ENCODE results near the gene MYPN.
"Not testable (repeated sequence)": the region's sequence is repeated elsewhere in the genome, so short reads cannot be mapped to it uniquely, and the experiment has no call there.

The MYPN gene

GRCh38 chr10:68135922-68136792 lies 26.9 kb downstream of the MYPN start:
- DNase-seq: no peak

GRCh38 chr10:68137171-68137570 lies 27.9 kb downstream of the MYPN start:
- DNase-seq: no peak

- DNase-seq: no peak
These were observed 29.2 kb downstream of the MYPN start for GRCh38 chr10:68138526-68138925.

GRCh38 chr10:68139448-68140272 lies 30.4 kb downstream of the MYPN start:
- DNase-seq: no peak

- no peak for DNase-seq
These were observed 33.5 kb downstream of the MYPN start for GRCh38 chr10:68142761-68143160.

GRCh38 chr10:68144709-68145108 lies 35.4 kb downstream of the MYPN start:
- DNase-seq: no peak

- DNase-seq: no peak
These were observed 36.4 kb downstream of the MYPN start for GRCh38 chr10:68145705-68146104.

GRCh38 chr10:68146133-68146532 lies 36.8 kb downstream of the MYPN start:
- DNase-seq: no peak

GRCh38 chr10:68151453-68151852 lies 42.2 kb downstream of the MYPN start:
- DNase-seq: no peak

- no peak for DNase-seq
These were observed 44.4 kb downstream of the MYPN start for GRCh38 chr10:68153473-68154210.

GRCh38 chr10:68154211-68154497 lies 44.9 kb downstream of the MYPN start:
- DNase-seq: no peak

- DNase-seq: no peak
These were observed 46.4 kb downstream of the MYPN start for GRCh38 chr10:68155615-68156210.

GRCh38 chr10:68156373-68157185 lies 47.3 kb downstream of the MYPN start:
- peak; percentile 72 for DNase-seq

- DNase-seq: not testable (repeated sequence)
These were observed 48.2 kb downstream of the MYPN start for GRCh38 chr10:68157522-68157921.

GRCh38 chr10:68158031-68158430 lies 48.7 kb downstream of the MYPN start:
- no peak for DNase-seq

- no peak for DNase-seq
These were observed 54.4 kb downstream of the MYPN start for GRCh38 chr10:68163735-68164134.

GRCh38 chr10:68165643-68166042 lies 56.4 kb downstream of the MYPN start:
- DNase-seq: no peak

- no peak for DNase-seq
These were observed 57.7 kb downstream of the MYPN start for GRCh38 chr10:68166871-68167585.

GRCh38 chr10:68167586-68168189 lies 58.4 kb downstream of the MYPN start:
- DNase-seq: no peak

GRCh38 chr10:68171539-68172080 lies 62.3 kb downstream of the MYPN start:
- DNase-seq: no peak

- no peak for DNase-seq
These were observed 63.0 kb downstream of the MYPN start for GRCh38 chr10:68172324-68172723.

All from CD4-positive, alpha-beta T cell treated with Interleukin-17A for 1 hour (primary cell).